DMS114 treated with DMSO at 0.1 percent for 48 hours (cell line): ENCODE results near the gene TMEM145.

Source experiments
- DNase-seq: peaks from one replicate; lab custom pipeline; 2025; ENCODE audit not compliant: unreplicated experiment; lab: John Stamatoyannopoulos, UW

TMEM145 gene

GRCh38 chr19:42357290-42357689 is 44.2 kb downstream of the TMEM145 start:
- no peak for DNase-seq

DNA sequence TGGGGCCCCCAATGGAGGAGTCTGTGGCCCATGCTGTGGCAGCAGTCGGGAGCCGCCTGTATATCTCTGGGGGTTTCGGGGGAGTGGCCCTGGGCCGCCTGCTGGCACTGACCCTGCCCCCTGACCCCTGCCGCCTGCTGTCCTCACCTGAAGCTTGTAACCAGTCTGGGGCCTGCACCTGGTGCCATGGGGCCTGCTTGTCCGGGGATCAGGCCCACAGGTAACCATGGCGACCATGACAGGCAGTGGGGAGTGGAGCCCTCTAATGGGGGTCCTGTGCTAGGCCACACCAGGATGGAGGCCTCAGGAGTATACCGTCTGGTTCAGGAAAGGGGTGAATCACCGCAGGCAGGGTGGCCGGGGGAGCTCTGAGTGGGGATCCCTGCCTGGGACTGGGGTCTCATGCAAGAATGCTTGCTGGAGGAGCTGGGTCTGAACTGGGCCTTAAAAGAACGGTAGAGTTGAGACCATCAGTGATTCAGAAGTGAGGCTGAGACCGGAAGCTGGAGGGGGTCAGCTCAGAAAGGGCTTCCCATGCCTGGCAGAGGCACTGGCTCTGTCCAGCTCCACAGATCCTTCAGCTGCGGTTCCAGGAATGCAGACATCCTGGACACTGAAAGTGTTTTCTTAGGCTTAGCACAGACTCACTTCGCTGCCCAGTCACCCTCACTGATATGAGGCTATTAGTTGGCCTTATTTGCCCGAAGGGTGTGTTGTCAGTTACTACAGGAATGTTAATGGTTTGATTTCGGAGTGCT is 47.9 kb downstream of the TMEM145 start:
- no peak for DNase-seq

DNA sequence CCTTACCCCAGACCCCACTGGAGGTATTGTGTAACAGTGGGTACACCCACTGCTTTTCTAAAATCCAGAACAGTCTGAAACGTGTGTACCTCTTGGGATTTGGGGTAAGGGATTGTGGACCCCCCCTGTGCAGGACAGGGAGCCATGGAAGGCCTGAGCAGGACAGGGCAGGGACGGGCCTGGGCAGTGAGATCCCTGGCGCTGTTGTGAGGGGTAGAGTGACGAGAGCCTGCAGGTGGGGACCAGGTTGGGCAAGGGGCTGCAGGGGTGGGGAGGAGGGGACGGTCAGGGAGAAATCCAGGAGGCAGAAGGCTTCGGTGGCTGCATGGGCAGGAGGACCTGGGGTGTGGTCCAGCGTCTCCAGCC is 48.4 kb downstream of the TMEM145 start:
- DNase-seq, result no peak

DNA sequence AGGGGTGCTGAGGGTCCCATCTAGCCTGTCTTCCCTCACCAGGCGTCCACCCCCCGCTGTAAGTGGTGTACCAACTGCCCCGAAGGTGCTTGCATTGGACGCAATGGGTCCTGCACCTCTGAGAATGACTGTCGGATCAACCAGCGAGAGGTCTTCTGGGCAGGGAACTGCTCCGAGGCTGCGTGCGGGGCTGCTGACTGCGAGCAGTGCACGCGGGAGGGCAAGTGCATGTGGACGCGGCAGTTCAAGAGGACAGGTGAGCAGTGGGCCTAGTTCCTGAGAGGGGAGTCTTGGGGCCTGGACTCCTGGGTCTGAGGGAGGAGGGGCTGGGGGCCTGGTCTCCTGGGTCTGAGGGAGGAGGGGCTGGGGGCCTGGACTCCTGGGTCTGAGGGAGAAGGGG is 49.2 kb downstream of the TMEM145 start:
- no peak for DNase-seq

DNA sequence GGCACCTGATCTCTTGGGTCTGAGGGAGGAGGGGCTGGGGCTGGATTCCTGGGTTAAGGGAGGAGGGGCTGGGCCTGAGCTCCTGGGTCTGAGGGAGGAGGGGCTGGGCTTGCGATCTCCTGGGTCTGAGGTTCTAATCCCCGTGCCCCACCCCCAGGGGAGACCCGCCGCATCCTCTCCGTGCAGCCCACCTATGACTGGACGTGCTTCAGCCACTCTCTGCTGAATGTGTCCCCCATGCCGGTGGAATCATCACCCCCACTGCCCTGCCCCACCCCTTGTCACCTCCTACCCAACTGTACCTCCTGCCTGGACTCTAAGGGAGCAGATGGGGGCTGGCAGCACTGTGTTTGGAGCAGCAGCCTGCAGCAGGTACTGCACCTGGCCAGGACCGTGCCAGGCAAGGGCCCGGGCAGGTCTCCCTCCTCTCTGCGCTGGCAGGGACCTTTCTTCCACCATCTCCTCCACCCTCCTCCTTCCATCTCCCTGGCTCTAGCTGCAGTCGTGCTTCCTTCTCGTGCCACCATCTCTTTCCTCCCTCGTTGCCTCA is 49.9 kb downstream of the TMEM145 start:
- DNase-seq, result no peak

DNA sequence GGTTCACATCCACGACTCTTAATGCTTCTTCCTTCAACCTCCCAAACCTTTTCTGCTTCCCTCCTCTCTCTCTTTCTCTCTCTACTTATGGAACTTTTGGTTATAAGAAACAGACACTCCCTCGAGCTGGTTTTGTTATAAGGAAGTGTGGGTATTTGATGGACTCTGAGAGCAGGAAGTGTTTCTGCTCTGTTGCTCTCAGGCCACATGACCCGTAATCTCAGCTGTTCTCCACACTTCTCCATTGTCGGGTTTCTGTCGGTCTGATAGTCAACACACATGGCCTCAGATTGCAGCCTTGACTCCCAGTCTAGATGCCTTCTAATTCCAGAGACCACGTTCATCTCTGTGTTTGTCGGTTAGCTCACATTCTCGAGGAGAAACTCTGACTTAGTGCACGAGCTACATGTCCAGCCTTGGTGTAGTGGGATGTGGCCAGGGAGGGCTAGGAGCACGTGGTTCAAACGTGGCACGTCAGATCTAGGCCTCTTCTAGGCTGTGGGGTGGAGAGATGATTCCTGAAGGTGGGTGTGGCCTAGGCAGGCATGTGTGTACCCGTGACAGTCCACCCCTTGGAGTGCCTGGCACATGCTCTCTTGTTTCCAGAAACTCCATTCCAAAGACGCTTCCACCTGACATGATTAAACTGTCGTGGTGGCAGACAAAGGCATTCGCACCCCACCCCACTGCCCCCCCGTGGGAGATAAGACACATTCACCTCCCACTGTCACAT is 50.7 kb downstream of the TMEM145 start:
- DNase-seq, result no peak

DNA sequence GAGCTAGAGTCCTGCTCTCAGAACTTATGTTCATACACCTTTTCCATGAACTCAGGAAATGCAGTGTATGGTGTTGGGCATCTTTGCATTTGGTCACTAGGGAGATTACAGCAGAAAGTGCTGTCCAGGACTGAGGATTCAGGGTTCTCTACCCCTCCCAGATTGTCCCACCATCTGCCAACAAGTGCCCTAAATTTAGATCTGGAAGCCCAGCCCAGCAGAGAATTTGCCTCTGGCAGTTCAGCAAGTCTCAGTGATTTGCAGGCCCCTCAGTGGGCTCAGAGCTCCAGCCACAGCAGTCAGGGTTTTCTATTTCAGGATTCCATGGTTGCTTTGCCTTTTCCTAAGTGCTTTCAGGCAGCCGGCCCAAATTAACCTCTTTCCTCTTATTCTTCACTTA is 53.6 kb downstream of the TMEM145 start:
- no peak for DNase-seq

- DNase-seq, result no peak
These were observed 54.8 kb downstream of the TMEM145 start for GRCh38 chr19:42367929-42368328.

- DNase-seq, result no peak
These were observed 55.3 kb downstream of the TMEM145 start for GRCh38 chr19:42368360-42368759.

GRCh38 chr19:42368765-42369164 is 55.7 kb downstream of the TMEM145 start:
- no peak for DNase-seq

GRCh38 chr19:42369433-42370067 is 56.4 kb downstream of the TMEM145 start:
- DNase-seq, result no peak

DNA sequence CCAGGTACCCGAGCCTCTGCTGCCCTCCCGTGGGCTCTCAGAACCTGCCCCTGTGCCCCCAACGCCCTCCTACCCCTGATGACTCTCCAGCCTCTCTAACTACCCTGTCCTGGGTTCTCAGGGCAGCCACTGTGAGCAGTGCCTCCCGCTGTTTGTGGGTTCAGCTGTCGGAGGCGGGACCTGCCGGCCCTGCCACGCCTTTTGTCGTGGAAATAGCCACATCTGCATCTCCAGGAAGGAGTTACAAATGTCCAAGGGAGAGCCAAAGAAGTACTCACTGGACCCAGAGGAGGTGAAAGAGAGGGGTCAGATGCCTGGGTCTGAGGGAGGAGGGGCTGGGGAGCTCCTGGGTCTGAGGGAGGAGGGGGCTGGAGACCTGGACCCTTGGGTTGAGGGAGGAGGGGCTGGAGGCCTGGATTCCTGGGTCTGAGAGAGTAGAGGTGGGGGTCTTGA is 57.0 kb downstream of the TMEM145 start:
- no peak for DNase-seq

- DNase-seq, result no peak
These were observed 57.6 kb downstream of the TMEM145 start for GRCh38 chr19:42370626-42371175.
